Panc1 (cell line): ENCODE measurements around the gene NDST1. TPM values are rescaled to one million over a fixed set of nuclear protein-coding genes. Genes with fewer than 3 reads are reported as not detected.

Experiments
- ATAC-seq: fragments of 200-7000 bp; cut with Tn5 transposase; 2 replicates; pipeline ENCODE4 v1.9.1; 2020; ENCODE audit warnings: mild to moderate bottlenecking, moderate library complexity
- BruUV-seq: library from RNA; stranded (reverse); fragments of 400-500 nt; replicated peaks from 2 replicates; lab custom pipeline; 2021; lab: Mats Ljungman, UMichigan
- CTCF ChIA-PET: fragments of 300-600 bp; sonication (Branson Sonifier 250); formaldehyde crosslinking; loops from one replicate; lab custom pipeline; 2022; ENCODE audit warnings: antibody characterized with exemption; lab: Charles Lee
- POLR2A ChIA-PET: fragments of 300-600 bp; sonication (Branson Sonifier 250); formaldehyde crosslinking; loops from one replicate; lab custom pipeline; 2022; ENCODE audit warnings: antibody characterized with exemption; lab: Charles Lee
- DNase-seq: peaks from one replicate; pipeline ENCODE4 v3.0.0-alpha.2; 2010; ENCODE audit warnings: low read depth, low spot score
- H3K27ac ChIP-seq: 2 replicates; pipeline ENCODE4 v1.5.1; 2011; ENCODE audit warnings: mild to moderate bottlenecking, low read length, inconsistent platforms
- H3K27me3 ChIP-seq: fragments of 200-500 bp; sonication (Bioruptor generic); 2 replicates; pipeline ENCODE4 v1.6.0; 2014; ENCODE audit warnings: low read length, inconsistent platforms; ENCODE audit not compliant: control insufficient read depth, insufficient read depth
- H3K36me3 ChIP-seq: fragments of 200-500 bp; sonication (Bioruptor generic); 2 replicates; pipeline ENCODE4 v1.5.1; 2014; ENCODE audit warnings: inconsistent platforms, mild to moderate bottlenecking, low read length, moderate library complexity; ENCODE audit not compliant: control insufficient read depth, insufficient read depth
- H3K4me1 ChIP-seq: 2 replicates; pipeline ENCODE4 v1.5.1; 2011; ENCODE audit warnings: inconsistent platforms, mild to moderate bottlenecking, low read length, moderate library complexity; ENCODE audit not compliant: control insufficient read depth, insufficient read depth
- H3K4me3 ChIP-seq, 2 experiments: 2 replicates each; pipeline ENCODE4 v1.5.1; 2011 to 2012; ENCODE audit warnings: low read depth in 2 of 2, low read length in 2 of 2, mild to moderate bottlenecking in 2 of 2, inconsistent platforms in 1 of 2, moderate library complexity in 1 of 2
- H3K9me3 ChIP-seq: fragments of 200-500 bp; sonication (Bioruptor generic); 2 replicates; pipeline ENCODE4 v1.5.1; 2014; ENCODE audit warnings: low read depth, mild to moderate bottlenecking, inconsistent platforms, low read length, moderate library complexity; ENCODE audit not compliant: control insufficient read depth, insufficient read depth
- CTCF ChIP-seq: fragments of 450-650 bp; IDR thresholded peaks from 2 replicates; pipeline ENCODE4 v1.5.1; 2017; ENCODE audit warnings: mild to moderate bottlenecking
- POLR2AphosphoS5 ChIP-seq: IDR thresholded peaks from 2 replicates; pipeline ENCODE4 v1.6.1; 2012; ENCODE audit warnings: mild to moderate bottlenecking, low read depth, low read length, moderate library complexity
- SIN3A ChIP-seq: IDR thresholded peaks from 2 replicates; pipeline ENCODE4 v1.6.1; 2012; ENCODE audit warnings: low read depth, mild to moderate bottlenecking, low read length, moderate library complexity, borderline replicate concordance; ENCODE audit not compliant: insufficient read depth
- TCF7L2 ChIP-seq: IDR thresholded peaks from 2 replicates; pipeline ENCODE4 v1.6.1; 2011; ENCODE audit warnings: mild to moderate bottlenecking, low read depth, low read length, inconsistent platforms
- in situ Hi-C: cut with HindIII; loops from 2 replicates; pipeline ENCODE4 v1.10.0; 2016; ENCODE audit warnings: low sequenced_read_pairs, low pct_unique_long_range_greater_than_20kb
- intact Hi-C: fragments of 100-400 bp; cut with micrococcal nuclease; formaldehyde crosslinking; loops from one replicate; pipeline ENCODE4 v1.10.0; 2022; ENCODE audit not compliant: unreplicated experiment
- total RNA-seq: library from RNA; stranded (reverse); gene quantifications from one replicate; pipeline ENCODE4 v1.2.1, GENCODE V29; 2021; ENCODE audit not compliant: unreplicated experiment
- TF ChIP-seq, protein P1 (sequence below), 2 experiments: IDR thresholded peaks; 2 replicates each; pipeline ENCODE4 v1.6.1; 2011 to 2012; ENCODE audit warnings: low read depth in 2 of 2, control low read depth in 1 of 2, low read length in 1 of 2, mild to moderate bottlenecking in 1 of 2, moderate library complexity in 1 of 2; ENCODE audit not compliant: insufficient read depth in 1 of 2

The NDST1 gene
- total RNA-seq, 1 experiment from 2014 or later = 142 TPM

DNA sequence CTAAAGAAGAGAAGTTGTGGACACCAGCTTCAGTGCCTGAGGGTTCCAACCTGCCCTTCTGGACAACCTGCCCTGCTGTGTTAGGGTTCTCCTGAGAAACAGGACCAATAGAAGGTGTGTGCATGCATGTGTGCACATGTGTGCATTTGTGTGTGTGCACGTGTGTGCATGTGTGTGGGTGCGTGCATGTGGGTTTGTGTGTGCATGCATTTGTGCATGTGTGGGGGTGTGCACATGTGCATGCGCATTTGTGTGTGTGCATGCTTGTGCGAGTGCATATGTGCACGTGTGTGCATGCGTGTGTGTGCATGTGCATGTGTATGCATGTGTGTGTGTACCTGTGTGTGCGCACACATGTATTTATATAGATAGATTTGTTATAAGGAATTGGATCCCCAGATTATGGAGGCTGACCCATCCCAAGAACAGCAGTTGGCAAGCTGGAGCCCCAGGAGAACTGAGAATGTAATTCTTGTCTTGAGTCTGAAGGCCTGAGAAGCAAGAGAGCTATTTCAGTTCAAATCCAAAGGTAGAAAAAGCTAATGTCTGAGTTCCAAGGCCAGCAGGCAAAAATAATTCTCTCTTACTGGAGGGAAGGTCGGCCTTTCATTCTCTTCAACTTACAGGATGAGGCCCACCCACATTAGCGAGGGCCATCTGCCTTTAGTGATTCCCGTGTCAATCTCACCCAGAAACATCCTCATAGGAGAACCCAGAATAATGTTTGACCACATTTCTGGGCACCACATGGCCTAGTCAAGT lies 69.6 kb downstream of the NDST1 start:
- Histone ChIP-seq H3K27ac (no peak overlapping the region), H3K27me3 (no peaks in the 10 kb centered on the region), H3K9me3 (no peaks in the 10 kb centered on the region), H3K4me3 (no peak overlapping the region), H3K4me1 (no peaks in the 10 kb centered on the region; the same call in 1 of the 2 replicates), H3K36me3 (no peaks in the 10 kb centered on the region)
- ChIA-PET POLR2A (no interaction called here), CTCF (interaction anchor here (0.5 kb wide), 1 partner anchor 58 kb away, joined by 4 read pairs; no protein-coding TSS in a partner anchor)
- DNase-seq (no peak), ATAC-seq (no peak)
- intact Hi-C loops = no loop called here
- in situ Hi-C loops = no loop called here
- no TSS peak for BruUV-seq
- TF ChIP-seq TCF7L2 (no peak), CTCF (no peak), SIN3A (no peak), POLR2AphosphoS5 (no peak)
- TF ChIP-seq, protein P1, sequence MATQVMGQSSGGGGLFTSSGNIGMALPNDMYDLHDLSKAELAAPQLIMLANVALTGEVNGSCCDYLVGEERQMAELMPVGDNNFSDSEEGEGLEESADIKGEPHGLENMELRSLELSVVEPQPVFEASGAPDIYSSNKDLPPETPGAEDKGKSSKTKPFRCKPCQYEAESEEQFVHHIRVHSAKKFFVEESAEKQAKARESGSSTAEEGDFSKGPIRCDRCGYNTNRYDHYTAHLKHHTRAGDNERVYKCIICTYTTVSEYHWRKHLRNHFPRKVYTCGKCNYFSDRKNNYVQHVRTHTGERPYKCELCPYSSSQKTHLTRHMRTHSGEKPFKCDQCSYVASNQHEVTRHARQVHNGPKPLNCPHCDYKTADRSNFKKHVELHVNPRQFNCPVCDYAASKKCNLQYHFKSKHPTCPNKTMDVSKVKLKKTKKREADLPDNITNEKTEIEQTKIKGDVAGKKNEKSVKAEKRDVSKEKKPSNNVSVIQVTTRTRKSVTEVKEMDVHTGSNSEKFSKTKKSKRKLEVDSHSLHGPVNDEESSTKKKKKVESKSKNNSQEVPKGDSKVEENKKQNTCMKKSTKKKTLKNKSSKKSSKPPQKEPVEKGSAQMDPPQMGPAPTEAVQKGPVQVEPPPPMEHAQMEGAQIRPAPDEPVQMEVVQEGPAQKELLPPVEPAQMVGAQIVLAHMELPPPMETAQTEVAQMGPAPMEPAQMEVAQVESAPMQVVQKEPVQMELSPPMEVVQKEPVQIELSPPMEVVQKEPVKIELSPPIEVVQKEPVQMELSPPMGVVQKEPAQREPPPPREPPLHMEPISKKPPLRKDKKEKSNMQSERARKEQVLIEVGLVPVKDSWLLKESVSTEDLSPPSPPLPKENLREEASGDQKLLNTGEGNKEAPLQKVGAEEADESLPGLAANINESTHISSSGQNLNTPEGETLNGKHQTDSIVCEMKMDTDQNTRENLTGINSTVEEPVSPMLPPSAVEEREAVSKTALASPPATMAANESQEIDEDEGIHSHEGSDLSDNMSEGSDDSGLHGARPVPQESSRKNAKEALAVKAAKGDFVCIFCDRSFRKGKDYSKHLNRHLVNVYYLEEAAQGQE (IDR thresholded peaks at IDR 0.05; ENCODE audit: insufficient read depth in 1 of 2, low read depth in 2 of 2, low read length in 1 of 2) = no peak

DNA sequence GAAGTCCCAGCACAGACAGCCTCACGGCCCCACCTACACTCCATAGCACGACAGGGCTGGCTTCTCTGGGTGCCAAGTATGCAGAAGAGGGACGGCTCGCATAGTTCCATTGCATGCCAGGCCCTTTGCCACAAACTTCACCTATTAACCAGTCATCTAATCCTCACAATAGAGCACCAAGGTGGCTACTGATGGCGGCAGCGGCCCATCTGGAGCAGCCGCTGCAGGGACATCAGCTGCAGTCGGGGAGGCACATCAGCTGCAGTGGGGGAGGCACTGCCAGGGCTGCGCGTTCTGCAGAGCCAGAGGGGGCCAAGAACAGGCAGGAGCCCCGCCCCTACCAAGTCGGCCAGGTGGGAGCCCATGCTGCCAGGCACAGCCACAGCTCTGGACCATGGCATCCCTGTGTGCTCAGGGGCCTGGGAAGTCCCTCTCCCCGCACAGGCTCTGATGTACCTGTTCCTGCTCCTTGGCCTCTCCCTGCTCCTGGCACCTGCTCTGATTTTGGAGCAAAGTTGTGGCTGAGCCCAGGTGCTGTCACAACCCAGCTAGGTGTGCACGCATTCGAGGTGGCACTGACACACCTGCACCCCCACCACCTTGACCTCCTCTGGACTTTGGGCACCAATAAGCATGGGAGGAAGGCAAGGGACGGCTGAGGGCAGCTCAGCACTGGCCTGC lies 71.0 kb downstream of the NDST1 start:
- Histone ChIP-seq H3K9me3 (no peaks in the 10 kb centered on the region), H3K27me3 (no peaks in the 10 kb centered on the region), H3K4me1 (no peaks in the 10 kb centered on the region; the same call in 1 of the 2 replicates), H3K36me3 (no peaks in the 10 kb centered on the region), H3K4me3 (no peak overlapping the region), H3K27ac (no peak overlapping the region)
- no peak for ATAC-seq
- BruUV-seq = no TSS peak
- in situ Hi-C loops (no loop called here), intact Hi-C loops (no loop called here)
- POLR2A ChIA-PET = no interaction called here
- TF ChIP-seq SIN3A = no peak
- no peak for TF ChIP-seq TCF7L2
- TF ChIP-seq, protein P1 (IDR thresholded peaks at IDR 0.05; ENCODE audit: insufficient read depth in 1 of 2, low read depth in 2 of 2, low read length in 1 of 2) = no peak
- no peak for TF ChIP-seq CTCF
- no peak for TF ChIP-seq POLR2AphosphoS5
- no peak for DNase-seq
- CTCF ChIA-PET = interaction anchor here (0.6 kb wide), 1 partner anchor 121 kb away, joined by 4 read pairs; no protein-coding TSS in a partner anchor
